Posterior vena cava (tissue), 2 donors: ENCODE results near the gene ZNF232. TPM values are rescaled to one million over a fixed set of nuclear protein-coding genes. Genes with fewer than 3 reads are reported as not detected.
A peak's percentile ranks its signal among the peaks of the same experiment; 100 is the strongest.
"Not testable (repeated sequence)": the region's sequence is repeated elsewhere in the genome, so short reads cannot be mapped to it uniquely, and the experiment has no call there.

Experiments used
- DNase-seq: peaks from one replicate; pipeline ENCODE4 v3.0.0-alpha.2; 2020; ENCODE audit warnings: low spot score
- intact Hi-C, 2 donors: fragments of 100-400 bp; cut with DNase I; formaldehyde crosslinking; loops; one replicate each; pipeline versions ENCODE4 v1.14.1 to v1.14.2; 2022 to 2023
- total RNA-seq, 2 donors: library from RNA; stranded (reverse); fragmentation: NEBNext Ultra II Directional; extraction: Animal tissue kit (Norgen Biotek cat#: 25700); gene quantifications; one replicate each; pipeline ENCODE4 v1.2.1, GENCODE V29; 2021
- donor health status: DM: yes; HTN: yes; CAD: no.
- donor health status: DM: yes; HTN: yes; CAD: no.

The ZNF232 gene
- total RNA-seq, 2 donors from 2014 or later = 3.7 to 6.3 TPM

- intact Hi-C loops = loop anchor here in 1 of 2 donors (1.0 kb wide), 1 partner anchor 47 kb away; no protein-coding TSS in a partner anchor
- peak; percentile 76 for DNase-seq
Measured at GRCh38 chr17:5115673-5116651, 4.3 kb upstream of the ZNF232 start, which contains the start of gene USP6. Gene USP6, plus strand, starts transcription at chr17:5116032. Its CDS starts 14,336 bp downstream, at chr17:5130368.

GRCh38 chr17:5110816-5111215 is 862 bp downstream of the ZNF232 start:
- DNase-seq = no peak
- intact Hi-C loops = no loop called here

- peak; percentile 43 for DNase-seq
- intact Hi-C loops = no loop called here
Measured at GRCh38 chr17:5100832-5101231, 10.8 kb downstream of the ZNF232 start.

- no peak for DNase-seq
- intact Hi-C loops = no loop called here
Measured at GRCh38 chr17:5099271-5099670, 12.4 kb downstream of the ZNF232 start.

GRCh38 chr17:5097101-5097834 is 14.4 kb downstream of the ZNF232 start:
- intact Hi-C loops = no loop called here
- peak; percentile 85 for DNase-seq

GRCh38 chr17:5096731-5097100 is 15.0 kb downstream of the ZNF232 start:
- no peak for DNase-seq
- intact Hi-C loops = no loop called here

- no peak for DNase-seq
- intact Hi-C loops = no loop called here
Measured at GRCh38 chr17:5092218-5093010, 19.3 kb downstream of the ZNF232 start.

- DNase-seq = no peak
Measured at GRCh38 chr17:5080591-5080990, 31.1 kb downstream of the ZNF232 start.

GRCh38 chr17:5078106-5079028 is 33.3 kb downstream of the ZNF232 start, which contains the start of gene ZFP3:
Gene ZFP3, plus strand, starts transcription at chr17:5078467. Its CDS starts 13,038 bp downstream, at chr17:5091505.
- intact Hi-C loops = no loop called here
- DNase-seq = peak; percentile 96

More at GRCh38 chr17:5080591-5080990, 31.1 kb downstream of the ZNF232 start:
- intact Hi-C loops = no loop called here

GRCh38 chr17:5077781-5078105 is 33.9 kb downstream of the ZNF232 start:
- no peak for DNase-seq
- intact Hi-C loops = no loop called here

GRCh38 chr17:5077275-5077674 is 34.4 kb downstream of the ZNF232 start:
- DNase-seq = not testable (repeated sequence)

GRCh38 chr17:5075472-5075871 is 36.2 kb downstream of the ZNF232 start:
- DNase-seq, intact Hi-C loops: not testable (repeated sequence)

More at GRCh38 chr17:5077275-5077674, 34.4 kb downstream of the ZNF232 start:
- intact Hi-C loops = not testable (repeated sequence)

- intact Hi-C loops = loop anchor here (1.0 to 10.0 kb wide), 2 partner anchors 47 to 165 kb away; partner anchors contain the start of genes CHRNE (in 2 of the 2) and USP6 (in 1 of the 2)
- DNase-seq = no peak
Measured at GRCh38 chr17:5069724-5070123, 42.0 kb downstream of the ZNF232 start.

GRCh38 chr17:5068236-5068635 is 43.4 kb downstream of the ZNF232 start:
- intact Hi-C loops = loop anchor here (10.0 kb wide), 1 partner anchor 163 kb away; the partner anchor contains the start of gene CHRNE (in 2 of the 2)
- no peak for DNase-seq

- DNase-seq = no peak
- intact Hi-C loops = loop anchor here (10.0 kb wide), 1 partner anchor 160 kb away; the partner anchor contains the start of gene CHRNE (in 2 of the 2)
Measured at GRCh38 chr17:5065227-5065744, 46.4 kb downstream of the ZNF232 start.
